GM23248 (cell line): ENCODE results near the gene ALDH4A1.

Source experiments
- EZH2 ChIP-seq: fragments of 200-600 bp; sonication (generic); IDR thresholded peaks from 2 replicates; pipeline ENCODE4 v1.6.1; 2018; ENCODE audit warnings: antibody characterized with exemption, mild to moderate bottlenecking; ENCODE audit not compliant: insufficient read depth, poor library complexity, severe bottlenecking
- EZH2phosphoT487 ChIP-seq: fragments of 200-600 bp; sonication (generic); IDR thresholded peaks from 2 replicates; pipeline ENCODE4 v1.6.1; 2018; ENCODE audit warnings: antibody characterized with exemption, moderate library complexity, mild to moderate bottlenecking, low read depth; ENCODE audit not compliant: insufficient read depth

DNA sequence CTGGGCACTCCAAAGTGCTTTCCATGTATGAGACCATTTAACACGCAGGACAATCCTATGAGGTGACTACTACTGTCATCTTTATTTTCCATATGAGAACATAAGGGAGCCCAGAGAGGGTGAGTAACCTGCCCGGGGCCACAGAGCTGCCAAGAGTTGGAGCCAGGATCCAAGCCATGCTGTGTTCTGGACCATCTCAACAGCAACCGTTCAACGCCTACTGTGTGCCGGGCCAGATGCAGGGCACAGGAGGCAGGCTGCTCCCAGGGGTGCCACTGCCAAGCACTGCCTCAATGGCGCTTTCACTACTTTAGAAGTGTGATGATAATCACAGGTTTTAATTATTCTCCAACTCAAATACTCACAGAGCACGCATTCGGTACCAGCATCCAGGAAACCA lies 3.8 kb downstream of the ALDH4A1 start:
- TF ChIP-seq EZH2 (no peak), EZH2phosphoT487 (no peak)
